IPS-18a (cell line): Measurements from ENCODE around the gene ROBO1.

Source experiments
- H3K27ac ChIP-seq: one replicate; pipeline ENCODE4 v1.5.1; 2013; ENCODE audit warnings: low read length
- H3K27me3 ChIP-seq: one replicate; pipeline ENCODE4 v1.6.1; 2013; ENCODE audit warnings: mild to moderate bottlenecking, low read length; ENCODE audit not compliant: control insufficient read depth, insufficient read depth
- H3K36me3 ChIP-seq: one replicate; pipeline ENCODE4 v1.6.1; 2013; ENCODE audit warnings: low read depth, low read length; ENCODE audit not compliant: control insufficient read depth
- H3K4me1 ChIP-seq: one replicate; pipeline ENCODE4 v1.6.1; 2013; ENCODE audit warnings: low read depth, low read length; ENCODE audit not compliant: control insufficient read depth
- H3K4me3 ChIP-seq: one replicate; pipeline ENCODE4 v1.5.1; 2013; ENCODE audit warnings: low read length
- H3K9ac ChIP-seq: one replicate; pipeline ENCODE4 v1.6.1; 2013; ENCODE audit warnings: mild to moderate bottlenecking, low read length, moderate library complexity
- H3K9me3 ChIP-seq: one replicate; pipeline ENCODE4 v1.6.1; 2013; ENCODE audit warnings: low read depth, low read length; ENCODE audit not compliant: control insufficient read depth

ROBO1 gene

DNA sequence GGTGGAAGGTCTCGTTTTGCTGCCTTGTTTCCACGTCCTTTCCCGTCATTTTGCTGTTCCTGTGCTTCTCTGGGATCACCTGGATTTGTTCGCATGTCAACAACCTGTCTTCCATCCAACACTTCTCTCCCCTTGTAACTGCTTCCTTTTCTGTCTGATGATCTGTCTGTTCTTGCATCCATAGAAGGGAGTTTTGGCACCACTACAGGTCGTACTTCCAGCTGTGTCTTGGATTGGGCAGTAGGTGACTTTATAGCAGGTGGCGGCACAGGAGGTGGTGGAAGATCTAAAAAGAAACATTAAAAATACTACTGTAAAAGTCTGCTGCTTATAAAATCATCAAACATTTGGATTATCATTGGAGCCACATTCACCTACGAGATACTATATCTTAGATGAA, 1161.0 kb downstream of the ROBO1 start:
- H3K9ac ChIP-seq, result no peak overlapping the region
- no peaks in the 10 kb centered on the region for H3K27me3 ChIP-seq
- H3K27ac ChIP-seq, result no peak overlapping the region
- no peaks in the 10 kb centered on the region for H3K4me1 ChIP-seq
- H3K36me3 ChIP-seq, result peaks cover 13% of the 10 kb centered on the region
- no peak overlapping the region for H3K4me3 ChIP-seq
- no peaks in the 10 kb centered on the region for H3K9me3 ChIP-seq

DNA sequence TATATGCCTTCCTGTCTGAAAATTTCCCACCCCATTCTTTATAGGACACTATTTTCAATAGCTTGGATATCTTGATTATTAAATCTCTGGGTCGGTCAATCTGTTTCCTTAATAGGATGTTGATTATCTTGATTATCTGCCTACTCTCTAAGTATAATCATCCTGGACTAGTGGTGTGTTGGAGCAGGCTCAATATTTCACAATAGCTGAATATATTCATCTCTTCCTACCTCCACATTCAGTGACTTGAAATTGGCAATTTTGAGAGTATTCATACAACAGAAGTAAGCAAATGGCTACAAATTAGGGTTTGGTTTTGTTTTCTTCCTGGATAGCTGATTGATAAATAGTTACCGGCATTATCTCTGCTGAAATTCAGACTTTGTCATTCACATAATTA, 1162.6 kb downstream of the ROBO1 start:
- H3K4me1 ChIP-seq, result no peaks in the 10 kb centered on the region
- H3K9ac ChIP-seq, result no peak overlapping the region
- no peak overlapping the region for H3K4me3 ChIP-seq
- H3K36me3 ChIP-seq, result peaks cover 13% of the 10 kb centered on the region
- H3K9me3 ChIP-seq, result no peaks in the 10 kb centered on the region
- no peaks in the 10 kb centered on the region for H3K27me3 ChIP-seq
- H3K27ac ChIP-seq, result no peak overlapping the region

DNA sequence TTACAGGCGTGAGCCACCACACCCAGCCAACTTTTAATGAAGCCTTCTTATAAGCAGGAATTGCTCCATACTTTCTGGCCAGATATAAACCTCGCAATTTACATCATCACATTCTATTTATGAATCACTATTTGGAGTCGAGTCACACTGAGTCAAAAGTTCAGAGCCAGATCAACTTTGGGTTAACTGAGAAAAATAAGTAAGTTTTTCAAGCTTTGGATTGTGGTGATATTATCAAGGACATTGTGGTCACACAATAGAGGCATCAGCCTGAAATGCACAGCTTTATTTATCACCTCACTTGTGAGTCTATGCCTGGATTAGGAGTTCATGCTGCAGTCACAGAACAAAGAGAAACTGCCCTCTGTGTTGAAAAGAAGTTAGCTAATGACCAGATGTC, 1163.5 kb downstream of the ROBO1 start:
- Histone ChIP-seq H3K27ac (no peak overlapping the region), H3K9me3 (no peaks in the 10 kb centered on the region), H3K36me3 (peaks cover 13% of the 10 kb centered on the region)

DNA sequence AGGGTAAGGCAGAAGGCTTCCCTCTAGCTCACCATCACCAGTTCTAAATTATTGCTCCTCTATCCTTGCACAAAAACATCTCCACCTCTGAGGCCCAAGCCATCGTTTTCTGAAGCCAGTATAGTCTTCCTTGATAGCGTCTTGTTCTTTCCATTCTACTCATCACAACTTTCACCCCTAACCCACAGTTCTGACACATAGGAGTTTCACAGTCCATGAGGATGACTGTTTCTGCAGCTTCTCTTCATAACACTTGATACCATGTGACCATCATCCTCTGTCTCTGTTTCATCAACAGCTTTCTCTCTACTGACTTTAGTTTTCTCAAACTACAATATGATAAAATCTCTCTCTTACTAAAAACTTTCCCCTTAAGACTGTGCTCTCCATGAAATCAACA, 1166.5 kb downstream of the ROBO1 start:
- H3K27me3 ChIP-seq, result no peaks in the 10 kb centered on the region
- no peaks in the 10 kb centered on the region for H3K4me1 ChIP-seq
- H3K36me3 ChIP-seq, result peaks cover 6% of the 10 kb centered on the region
- H3K9me3 ChIP-seq, result no peaks in the 10 kb centered on the region
- no peak overlapping the region for H3K4me3 ChIP-seq
- no peak overlapping the region for H3K9ac ChIP-seq
- no peak overlapping the region for H3K27ac ChIP-seq

More for the DNA sequence above, 1163.5 kb downstream of the ROBO1 start:
- Histone ChIP-seq H3K9ac (no peak overlapping the region), H3K27me3 (no peaks in the 10 kb centered on the region), H3K4me3 (no peak overlapping the region), H3K4me1 (no peaks in the 10 kb centered on the region)

DNA sequence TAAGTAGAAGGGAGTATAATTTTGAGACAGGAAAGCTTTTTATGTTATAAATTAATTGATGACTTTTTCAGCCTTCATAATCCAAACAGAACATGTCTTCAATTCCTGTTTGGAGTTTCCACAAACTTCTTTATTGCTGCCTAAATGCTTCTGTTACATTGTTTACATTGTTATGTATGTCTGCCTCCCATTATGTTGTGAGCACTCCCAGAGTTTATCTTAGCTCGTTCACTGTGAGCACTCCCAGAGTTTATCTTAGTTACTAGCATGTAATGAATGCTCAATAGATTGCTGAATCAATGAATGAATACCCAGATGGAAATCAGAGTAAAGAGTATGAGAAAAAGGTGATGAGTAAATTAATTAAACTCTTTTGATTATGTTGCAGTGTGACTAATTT, 1178.0 kb downstream of the ROBO1 start:
- Histone ChIP-seq H3K9me3 (no peaks in the 10 kb centered on the region), H3K36me3 (no peaks in the 10 kb centered on the region), H3K4me1 (peaks cover 18% of the 10 kb centered on the region), H3K27me3 (no peaks in the 10 kb centered on the region), H3K9ac (no peak overlapping the region), H3K27ac (no peak overlapping the region), H3K4me3 (no peak overlapping the region)

DNA sequence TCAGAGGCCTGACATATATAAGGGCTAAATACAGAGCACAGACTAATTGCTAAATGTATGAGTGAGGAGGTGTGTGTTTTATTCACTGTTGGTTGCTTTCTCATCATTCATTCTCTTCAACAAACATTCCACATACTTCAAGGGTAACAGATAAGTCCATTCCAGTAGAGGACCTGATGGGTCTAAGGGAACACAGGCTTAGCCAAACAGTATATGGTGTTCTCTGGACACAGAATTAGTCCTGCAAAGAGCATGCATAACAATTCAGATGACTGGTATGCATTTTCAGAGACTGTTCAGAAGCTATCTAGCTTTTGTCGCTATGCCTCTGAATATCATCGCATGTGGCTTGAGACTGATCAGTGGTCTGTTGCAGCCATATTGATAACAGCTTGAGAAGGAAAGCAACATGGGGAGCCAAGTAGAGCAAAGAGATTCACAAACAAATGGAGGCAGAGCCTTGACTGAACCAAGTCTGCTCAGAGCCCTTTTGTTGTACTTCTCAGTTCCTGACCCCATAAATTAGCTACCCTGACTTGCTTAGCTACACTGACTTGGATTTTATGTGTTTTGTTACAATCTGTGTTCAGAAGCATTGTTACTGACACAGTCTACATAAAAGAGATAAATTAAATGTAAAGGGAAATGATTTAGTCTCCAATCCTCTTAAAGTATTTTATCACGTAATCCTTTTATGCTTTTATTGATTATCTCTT, 1178.7 kb downstream of the ROBO1 start:
- Histone ChIP-seq H3K9ac (no peak overlapping the region), H3K4me1 (peaks cover 18% of the 10 kb centered on the region), H3K36me3 (no peaks in the 10 kb centered on the region), H3K4me3 (no peak overlapping the region), H3K27ac (no peak overlapping the region), H3K27me3 (no peaks in the 10 kb centered on the region), H3K9me3 (no peaks in the 10 kb centered on the region)

DNA sequence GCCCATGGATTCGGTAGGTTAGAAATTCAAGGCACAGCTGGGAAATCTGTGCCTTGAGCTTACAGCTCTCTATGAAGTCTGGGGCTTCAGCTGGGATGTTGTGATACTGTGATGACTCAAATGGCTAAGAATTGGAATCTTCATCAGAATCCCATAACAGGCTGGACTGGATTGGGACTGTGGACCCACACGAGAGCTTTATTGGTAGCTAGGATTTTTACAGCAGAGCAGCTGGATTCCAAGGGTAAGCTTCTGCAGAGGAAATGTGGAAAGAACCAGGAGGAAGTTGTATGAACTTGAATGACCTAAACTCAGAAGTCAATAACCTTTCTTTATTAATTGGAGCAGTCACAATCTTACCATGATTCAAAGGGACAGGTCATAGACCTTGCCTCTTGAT, 1187.1 kb downstream of the ROBO1 start:
- Histone ChIP-seq H3K4me1 (peaks cover 6% of the 10 kb centered on the region), H3K4me3 (no peak overlapping the region), H3K27ac (no peak overlapping the region), H3K9ac (no peak overlapping the region), H3K36me3 (no peaks in the 10 kb centered on the region), H3K27me3 (no peaks in the 10 kb centered on the region), H3K9me3 (no peaks in the 10 kb centered on the region)

GRCh38 chr3:78571486-78571885, 1196.3 kb downstream of the ROBO1 start:
- Histone ChIP-seq H3K27ac (no peak overlapping the region), H3K36me3 (no peaks in the 10 kb centered on the region), H3K27me3 (no peaks in the 10 kb centered on the region), H3K9me3 (no peaks in the 10 kb centered on the region), H3K4me1 (peaks cover 3% of the 10 kb centered on the region), H3K9ac (no peak overlapping the region), H3K4me3 (no peak overlapping the region)

DNA sequence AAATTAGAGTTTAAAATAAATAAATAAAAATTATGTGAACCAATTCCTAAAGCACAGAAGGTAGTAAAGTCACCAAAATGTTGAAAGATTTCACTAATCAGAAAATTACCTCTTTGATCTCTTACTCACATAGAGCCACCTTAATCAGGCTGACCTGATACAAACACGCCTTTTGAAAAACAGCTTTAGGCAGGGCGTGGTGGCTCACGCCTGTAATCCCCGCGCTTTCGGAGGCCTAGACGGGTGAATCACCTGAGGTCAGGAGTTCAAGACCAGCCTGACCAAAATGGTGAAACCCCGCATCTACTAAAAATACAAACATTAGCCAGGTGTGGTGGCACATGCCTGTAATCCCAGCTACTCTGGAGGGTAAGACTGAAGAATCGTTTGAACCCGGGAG, 1197.3 kb downstream of the ROBO1 start:
- no peak overlapping the region for H3K4me3 ChIP-seq
- peaks cover 3% of the 10 kb centered on the region for H3K4me1 ChIP-seq
- no peak overlapping the region for H3K9ac ChIP-seq
- no peak overlapping the region for H3K27ac ChIP-seq
- H3K27me3 ChIP-seq, result no peaks in the 10 kb centered on the region
- no peaks in the 10 kb centered on the region for H3K36me3 ChIP-seq
- no peaks in the 10 kb centered on the region for H3K9me3 ChIP-seq

GRCh38 chr3:78569804-78570203, 1198.0 kb downstream of the ROBO1 start:
- peaks cover 3% of the 10 kb centered on the region for H3K4me1 ChIP-seq
- no peaks in the 10 kb centered on the region for H3K9me3 ChIP-seq
- no peaks in the 10 kb centered on the region for H3K36me3 ChIP-seq
- no peak overlapping the region for H3K4me3 ChIP-seq
- H3K9ac ChIP-seq, result no peak overlapping the region
- no peak overlapping the region for H3K27ac ChIP-seq
- H3K27me3 ChIP-seq, result no peaks in the 10 kb centered on the region

- no peaks in the 10 kb centered on the region for H3K9me3 ChIP-seq
- H3K4me1 ChIP-seq, result peaks cover 3% of the 10 kb centered on the region
- H3K36me3 ChIP-seq, result no peaks in the 10 kb centered on the region
- no peak overlapping the region for H3K27ac ChIP-seq
- H3K27me3 ChIP-seq, result no peaks in the 10 kb centered on the region
- no peak overlapping the region for H3K9ac ChIP-seq
- no peak overlapping the region for H3K4me3 ChIP-seq
Observed at GRCh38 chr3:78565712-78566111, 1202.1 kb downstream of the ROBO1 start.

DNA sequence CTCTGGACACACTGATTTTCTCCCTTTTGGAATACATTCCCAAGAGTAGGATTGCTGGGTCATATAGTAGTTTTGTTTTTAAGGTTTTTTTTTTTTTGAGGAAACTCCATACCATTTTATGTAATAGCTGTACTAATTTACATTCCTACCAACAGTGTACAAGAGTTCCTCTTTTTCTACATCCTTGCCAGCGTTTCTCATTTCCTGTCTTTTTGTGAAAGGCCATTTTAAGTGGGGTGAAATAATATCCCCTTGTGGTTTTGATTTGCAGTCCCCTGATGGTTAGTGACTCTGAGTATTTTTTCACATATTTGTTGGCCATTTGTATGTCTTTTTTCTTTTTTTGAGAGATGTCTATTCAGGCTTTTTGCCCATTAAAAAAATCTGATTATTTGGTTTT, 1205.5 kb downstream of the ROBO1 start:
- no peaks in the 10 kb centered on the region for H3K4me1 ChIP-seq
- H3K36me3 ChIP-seq, result no peaks in the 10 kb centered on the region
- H3K4me3 ChIP-seq, result no peak overlapping the region
- H3K27ac ChIP-seq, result no peak overlapping the region
- no peak overlapping the region for H3K9ac ChIP-seq
- H3K9me3 ChIP-seq, result no peaks in the 10 kb centered on the region
- no peaks in the 10 kb centered on the region for H3K27me3 ChIP-seq
